GM10248 (cell line): ENCODE results near the gene SLC13A5.

Experiments used
- CTCF ChIA-PET: fragments of 300-600 bp; sonication (Branson Sonifier 250); formaldehyde crosslinking; extraction: SDS; loops from one replicate; lab custom pipeline; 2021; ENCODE audit warnings: antibody characterized with exemption; lab: Yijun Ruan, JAX
- POLR2A ChIA-PET: fragments of 350-650 bp; sonication (Branson Sonifier 250); formaldehyde crosslinking; extraction: SDS; loops from one replicate; lab custom pipeline; 2020; ENCODE audit warnings: antibody characterized with exemption; lab: Yijun Ruan, JAX
- DNase-seq: peaks from one replicate; pipeline ENCODE4 v3.0.0; 2012; ENCODE audit errors: extremely low spot score
- CTCF ChIP-seq: IDR thresholded peaks from 2 replicates; pipeline ENCODE4 v1.5.1; 2012; ENCODE audit warnings: mild to moderate bottlenecking, low read depth; ENCODE audit errors: extremely low read depth, missing control alignments, control extremely low read depth

SLC13A5 gene

GRCh38 chr17:6691546-6691945 is 21.6 kb downstream of the SLC13A5 start:
- TF ChIP-seq CTCF, result no peak
- POLR2A ChIA-PET, result no interaction called here
- no peak for DNase-seq
- CTCF ChIA-PET, result interaction anchor here (1.0 kb wide), 1 partner anchor 8 kb away, joined by 3 read pairs; no protein-coding TSS in a partner anchor

- DNase-seq, result no peak
- POLR2A ChIA-PET, result no interaction called here
- CTCF ChIA-PET, result interaction anchor here (1.0 kb wide), 1 partner anchor 9 kb away, joined by 3 read pairs; no protein-coding TSS in a partner anchor
- TF ChIP-seq CTCF, result no peak
These were observed 22.5 kb downstream of the SLC13A5 start for GRCh38 chr17:6690641-6691040.

- ChIA-PET POLR2A (no interaction called here), CTCF (interaction anchor here (1.4 kb wide), 1 partner anchor 9 kb away, joined by 3 read pairs; no protein-coding TSS in a partner anchor)
- TF ChIP-seq CTCF, result no peak
- no peak for DNase-seq
These were observed 24.2 kb downstream of the SLC13A5 start for GRCh38 chr17:6688944-6689343.

GRCh38 chr17:6686026-6686425 is 27.1 kb downstream of the SLC13A5 start:
- TF ChIP-seq CTCF, result no peak
- DNase-seq, result no peak
- ChIA-PET POLR2A (no interaction called here), CTCF (interaction anchor here (1.4 kb wide), 1 partner anchor 34 kb away, joined by 3 read pairs; no protein-coding TSS in a partner anchor)

GRCh38 chr17:6684881-6685767 is 28.0 kb downstream of the SLC13A5 start:
- CTCF ChIA-PET, result interaction anchor here (1.4 kb wide), 1 partner anchor 35 kb away, joined by 3 read pairs; no protein-coding TSS in a partner anchor
- no peak for TF ChIP-seq CTCF
- DNase-seq, result no peak
- POLR2A ChIA-PET, result no interaction called here

GRCh38 chr17:6684460-6684783 is 28.7 kb downstream of the SLC13A5 start:
- DNase-seq, result no peak
- POLR2A ChIA-PET, result no interaction called here
- TF ChIP-seq CTCF, result no peak
- CTCF ChIA-PET, result interaction anchor here (0.9 to 1.4 kb wide), 2 partner anchors 13 to 35 kb away, joined by 3 read pairs; no protein-coding TSS in a partner anchor
